GM12878 (cell line): ENCODE results near the gene PDGFC. TPM values are rescaled to one million over a fixed set of nuclear protein-coding genes. Genes with fewer than 3 reads are reported as not detected.

Experiments
- ATAC-seq: fragments of 200-7000 bp; cut with Tn5 transposase; 3 replicates; pipeline ENCODE4 v1.9.1; 2020; ENCODE audit warnings: mild to moderate bottlenecking, moderate library complexity
- BruUV-seq: library from RNA; stranded (reverse); fragments of 400-500 nt; replicated peaks from 2 replicates; lab custom pipeline; 2021; lab: Mats Ljungman, UMichigan
- CTCF ChIA-PET: fragments of 300-600 bp; sonication (Branson Sonifier 250); formaldehyde crosslinking; extraction: SDS; loops from one replicate; lab custom pipeline; 2021; ENCODE audit warnings: inconsistent platforms; lab: Yijun Ruan, JAX
- POLR2A ChIA-PET: fragments of 350-600 bp; formaldehyde crosslinking; extraction: SDS; loops from one replicate; lab custom pipeline; 2021; ENCODE audit warnings: inconsistent platforms; lab: Charles Lee
- RAD21 ChIA-PET: fragments of 300-600 bp; sonication (Branson Sonifier 250); formaldehyde crosslinking; loops from one replicate; lab custom pipeline; 2023; ENCODE audit warnings: antibody characterized with exemption; ENCODE audit not compliant: unreplicated experiment; lab: Charles Lee
- SMC1A ChIA-PET: fragments of 300-600 bp; sonication (Branson Sonifier 250); formaldehyde crosslinking; loops from one replicate; lab custom pipeline; 2023; ENCODE audit not compliant: unreplicated experiment, uncharacterized antibody; lab: Charles Lee
- DNase-seq: peaks from one replicate; pipeline ENCODE4 v3.0.0-alpha.2; 2011; ENCODE audit warnings: low read depth, low spot score
- FAIRE-seq: peaks from 3 replicates; lab custom pipeline; 2011; peaks lifted over from hg19 to GRCh38; lab: Jason Lieb, UNC
- H2AFZ ChIP-seq: 2 replicates; pipeline ENCODE4 v1.6.0; 2011; ENCODE audit warnings: low read depth, low read length, control low read depth; ENCODE audit not compliant: control insufficient read depth
- H3K27ac ChIP-seq: 2 replicates; pipeline ENCODE4 v1.5.1; 2011; ENCODE audit warnings: control low read depth; ENCODE audit not compliant: control insufficient read depth, insufficient read depth
- H3K27me3 ChIP-seq, 2 experiments: replicated peaks in 1 of 2; 2 replicates each; pipeline versions ENCODE4 v1.6.0 to v1.6.1; 2011; ENCODE audit warnings: low read length in 1 of 2; ENCODE audit not compliant: control insufficient read depth in 2 of 2, insufficient read depth in 2 of 2
- H3K36me3 ChIP-seq, 2 experiments: 2 replicates each; pipeline ENCODE4 v1.5.1; 2011; ENCODE audit warnings: low read length in 1 of 2; ENCODE audit not compliant: control insufficient read depth in 2 of 2, insufficient read depth in 2 of 2
- H3K4me1 ChIP-seq: 2 replicates; pipeline ENCODE4 v1.6.1; 2011; ENCODE audit warnings: mild to moderate bottlenecking, low read length, moderate library complexity, mixed read lengths; ENCODE audit not compliant: control insufficient read depth, insufficient read depth
- H3K4me2 ChIP-seq: 2 replicates; pipeline ENCODE4 v1.6.0; 2011; ENCODE audit warnings: control low read depth; ENCODE audit not compliant: control insufficient read depth, insufficient read depth
- H3K4me3 ChIP-seq: fragments of 200-600 bp; sonication (generic); 2 replicates; pipeline ENCODE4 v1.5.1; 2016
- H3K79me2 ChIP-seq: 2 replicates; pipeline ENCODE4 v1.6.0; 2011; ENCODE audit warnings: low read length; ENCODE audit not compliant: control insufficient read depth, insufficient read depth
- H3K9ac ChIP-seq: 2 replicates; pipeline ENCODE4 v1.8.0; 2011; ENCODE audit warnings: low read length, control low read depth, mixed read lengths; ENCODE audit not compliant: control insufficient read depth, insufficient read depth
- H3K9me3 ChIP-seq: replicated peaks from 3 replicates; pipeline ENCODE4 v1.5.1; 2011; ENCODE audit warnings: mild to moderate bottlenecking, low read length; ENCODE audit not compliant: control insufficient read depth, insufficient read depth
- H4K20me1 ChIP-seq: 2 replicates; pipeline ENCODE4 v1.6.0; 2011; ENCODE audit not compliant: control insufficient read depth, insufficient read depth
- CBX5 ChIP-seq: sonication (generic); IDR thresholded peaks from 2 replicates; pipeline ENCODE4 v1.6.1; 2016; ENCODE audit warnings: low read depth, moderate library complexity, mild to moderate bottlenecking, inconsistent platforms
- EP300 ChIP-seq, 2 experiments: fragments of 150-350 bp in 1 of 2; IDR thresholded peaks; 2 replicates each; pipeline ENCODE4 v1.6.1; 2011 to 2012; ENCODE audit warnings: low read depth in 2 of 2, low read length in 2 of 2, borderline replicate concordance in 1 of 2, improper control_type of control experiment in 1 of 2, inconsistent platforms in 1 of 2; ENCODE audit not compliant: control insufficient read depth in 1 of 2
- ESRRA ChIP-seq: IDR thresholded peaks from 2 replicates; pipeline ENCODE4 v1.6.1; 2012; ENCODE audit warnings: mild to moderate bottlenecking, low read length, improper control_type of control experiment
- FOXM1 ChIP-seq: IDR thresholded peaks from 2 replicates; pipeline ENCODE4 v1.6.1; 2012; ENCODE audit warnings: low read depth, mild to moderate bottlenecking, inconsistent platforms, low read length, moderate library complexity
- GABPA ChIP-seq: IDR thresholded peaks from 2 replicates; pipeline ENCODE4 v1.6.1; 2014; ENCODE audit warnings: antibody characterized with exemption, low read depth, mild to moderate bottlenecking, inconsistent platforms
- KLF5 ChIP-seq: fragments of 450-650 bp; IDR thresholded peaks from 2 replicates; pipeline ENCODE4 v1.6.1; 2014; ENCODE audit warnings: mild to moderate bottlenecking; ENCODE audit not compliant: partially characterized antibody
- MEF2A ChIP-seq: IDR thresholded peaks from 2 replicates; pipeline ENCODE4 v1.6.1; 2011; ENCODE audit warnings: low read depth, mild to moderate bottlenecking, low read length, moderate library complexity; ENCODE audit not compliant: insufficient read depth
- PAX5 ChIP-seq: IDR thresholded peaks from 2 replicates; pipeline ENCODE4 v1.6.1; 2011; ENCODE audit warnings: low read depth, low read length, borderline replicate concordance
- POLR2AphosphoS5 ChIP-seq: IDR thresholded peaks from 2 replicates; pipeline ENCODE4 v1.6.1; 2011; ENCODE audit warnings: mild to moderate bottlenecking, low read length, inconsistent platforms
- REST ChIP-seq: IDR thresholded peaks from 2 replicates; pipeline ENCODE4 v1.6.1; 2012; ENCODE audit warnings: mild to moderate bottlenecking, low read depth, low read length
- WGBS: methylation state at CpG from one replicate; pipeline ENCODE4 v1.1.6; 2016; ENCODE audit warnings: low lambda C conversion rate; ENCODE audit not compliant: insufficient replicate concordance, insufficient coverage; ENCODE audit errors: missing lambda C conversion rate; 5-methylcytosine and 5-hydroxymethylcytosine counted together
- in situ Hi-C: fragments of 300-500 bp; cut with MboI; formaldehyde crosslinking; loops from 9 replicates; pipeline ENCODE4 v1.14.3; 2018; ENCODE audit warnings: mixed read lengths
- intact Hi-C: fragments of 100-400 bp; cut with micrococcal nuclease; formaldehyde crosslinking; loops from one replicate; pipeline ENCODE4 v1.14.2; 2022; ENCODE audit not compliant: unreplicated experiment
- polyA plus RNA-seq, 11 experiments: library from polyadenylated mRNA; depleted of rRNA in 4 of 11; unstranded in 6 of 11; stranded (reverse) in 5 of 11; fragments of >200 nt; fragmentation: Nextera tagmentation in 4 of 11; fragmentation: Illumina TruSeq in 1 of 11; extraction: Ambion mirVana in 4 of 11; extraction: Trizol in 1 of 11; gene quantifications; 1 replicate in 1 of 11; 2 replicates in 10 of 11; pipeline versions ENCODE4 v1.2.1 to v1.2.3, GENCODE V29; 2011 to 2016; ENCODE audit warnings: inconsistent platforms in 2 of 11, missing spikeins in 2 of 11, low read depth in 1 of 11
- total RNA-seq, 4 experiments: library from RNA; depleted of rRNA in 3 of 4; stranded (reverse); fragments of >200 nt in 3 of 4; fragmentation: Illumina TruSeq in 1 of 4; extraction: Trizol in 1 of 4; gene quantifications; 2 replicates each; pipeline versions ENCODE4 v1.2.1 to v1.2.3, GENCODE V29; 2013 to 2021

PDGFC gene
- total and polyA plus RNA-seq, 10 of the 15 experiments (the other 5 are each of a cell fraction or from before 2014, with no cell fraction given): 0.02 to 0.18 TPM; not detected in 8

- no peak for FAIRE-seq
- no TSS peak for BruUV-seq
- 2% methylated on average over 2 of the region's 2 CpGs for WGBS
Measured at GRCh38 chr4:156764145-156764544, 207.5 kb downstream of the PDGFC start.

GRCh38 chr4:156763511-156763910 is 208.1 kb downstream of the PDGFC start:
- in situ Hi-C loops (no loop called here), intact Hi-C loops (no loop called here)
- no peaks in the 10 kb centered on the region for H3K4me1 ChIP-seq
- FAIRE-seq (no peak), ATAC-seq (no peak), DNase-seq (no peak)
- H4K20me1 ChIP-seq: no peaks in the 10 kb centered on the region
- no peak overlapping the region for H3K27ac ChIP-seq
- TF ChIP-seq POLR2AphosphoS5: no peak
- TF ChIP-seq CBX5: no peak
- TF ChIP-seq ESRRA: no peak
- no peak for TF ChIP-seq MEF2A
- no peak for TF ChIP-seq REST
- TF ChIP-seq GABPA: no peak
- TF ChIP-seq FOXM1: no peak
- no peaks in the 10 kb centered on the region for H3K9me3 ChIP-seq
- no peaks in the 10 kb centered on the region for H3K27me3 ChIP-seq
- 0% methylated on average over 2 of the region's 2 CpGs for WGBS
- H3K36me3 ChIP-seq: no peaks in the 10 kb centered on the region
- BruUV-seq: no TSS peak
- RAD21 ChIA-PET: no interaction called here
- no peaks in the 10 kb centered on the region for H3K79me2 ChIP-seq
- SMC1A ChIA-PET: interaction anchor here (1.4 kb wide), 1 partner anchor 37 kb away, joined by 4 read pairs; no protein-coding TSS in a partner anchor
- no peak overlapping the region for H3K4me3 ChIP-seq
- CTCF ChIA-PET: no interaction called here
- H3K4me2 ChIP-seq: no peak overlapping the region
- no peak overlapping the region for H2AFZ ChIP-seq
- POLR2A ChIA-PET: no interaction called here
- H3K9ac ChIP-seq: no peak overlapping the region

More at GRCh38 chr4:156764145-156764544, 207.5 kb downstream of the PDGFC start:
- in situ Hi-C loops: no loop called here
- SMC1A ChIA-PET: interaction anchor here (1.4 kb wide), 1 partner anchor 37 kb away, joined by 4 read pairs; no protein-coding TSS in a partner anchor
- Histone ChIP-seq H4K20me1 (no peaks in the 10 kb centered on the region), H3K27me3 (no peaks in the 10 kb centered on the region), H3K9me3 (no peaks in the 10 kb centered on the region), H3K9ac (no peak overlapping the region), H2AFZ (no peak overlapping the region), H3K4me1 (no peaks in the 10 kb centered on the region), H3K36me3 (no peaks in the 10 kb centered on the region), H3K79me2 (no peaks in the 10 kb centered on the region), H3K27ac (no peak overlapping the region), H3K4me2 (no peak overlapping the region), H3K4me3 (no peak overlapping the region)
- intact Hi-C loops: no loop called here
- RAD21 ChIA-PET: no interaction called here
- CTCF ChIA-PET: no interaction called here
- POLR2A ChIA-PET: no interaction called here
- no peak for DNase-seq
- no peak for ATAC-seq
- TF ChIP-seq EP300 (IDR thresholded peaks at IDR 0.05; ENCODE audit: borderline replicate concordance in 1 of 2, control insufficient read depth in 1 of 2, low read depth in 2 of 2, low read length in 2 of 2) (no peak), PAX5 (no peak), KLF5 (no peak)
